Measurements from ENCODE around the gene DNAH6.
"Not testable (repeated sequence)": the region's sequence is repeated elsewhere in the genome, so short reads cannot be mapped to it uniquely, and the experiment has no call there.

The DNAH6 gene, protein sequence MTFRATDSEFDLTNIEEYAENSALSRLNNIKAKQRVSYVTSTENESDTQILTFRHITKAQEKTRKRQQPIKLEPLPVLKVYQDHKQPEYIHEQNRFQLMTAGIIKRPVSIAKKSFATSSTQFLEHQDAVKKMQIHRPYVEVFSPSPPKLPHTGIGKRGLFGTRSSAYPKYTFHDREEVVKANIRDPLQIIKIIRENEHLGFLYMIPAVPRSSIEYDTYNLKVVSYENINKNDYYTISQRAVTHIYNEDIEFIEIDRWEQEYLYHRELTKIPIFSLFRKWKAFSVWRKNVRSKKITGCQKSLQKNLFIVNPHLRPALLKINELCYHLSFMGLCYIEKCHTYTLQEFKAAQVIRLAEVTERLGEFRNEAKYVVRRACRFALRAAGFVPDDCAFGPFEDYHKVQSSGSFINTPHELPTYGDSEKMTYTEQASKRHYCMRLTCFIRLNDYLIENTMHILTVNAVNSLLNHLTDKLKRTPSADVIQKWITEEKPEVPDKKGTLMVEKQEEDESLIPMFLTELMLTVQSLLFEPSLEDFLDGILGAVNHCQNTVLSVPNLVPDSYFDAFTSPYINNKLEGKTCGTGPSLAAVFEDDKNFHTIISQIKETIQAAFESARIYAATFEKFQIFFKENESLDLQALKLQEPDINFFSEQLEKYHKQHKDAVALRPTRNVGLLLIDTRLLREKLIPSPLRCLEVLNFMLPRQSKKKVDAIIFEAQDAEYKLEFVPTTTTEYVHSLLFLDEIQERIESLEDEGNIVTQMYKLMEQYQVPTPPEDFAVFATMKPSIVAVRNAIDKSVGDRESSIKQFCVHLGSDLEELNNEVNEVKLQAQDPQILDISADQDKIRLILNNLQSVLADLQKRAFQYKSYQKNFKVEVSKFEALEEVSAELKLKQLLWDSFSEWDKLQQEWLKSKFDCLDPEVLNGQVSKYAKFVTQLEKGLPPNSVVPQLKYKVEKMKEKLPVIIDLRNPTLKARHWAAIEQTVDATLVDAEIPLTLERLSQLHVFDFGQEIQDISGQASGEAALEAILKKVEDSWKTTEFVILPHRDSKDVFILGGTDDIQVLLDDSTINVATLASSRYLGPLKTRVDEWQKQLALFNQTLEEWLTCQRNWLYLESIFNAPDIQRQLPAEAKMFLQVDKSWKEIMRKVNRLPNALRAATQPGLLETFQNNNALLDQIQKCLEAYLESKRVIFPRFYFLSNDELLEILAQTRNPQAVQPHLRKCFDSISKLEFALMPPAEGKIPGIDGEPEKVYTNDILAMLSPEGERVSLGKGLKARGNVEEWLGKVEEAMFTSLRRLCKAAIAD (N-terminal part only)

GRCh38 chr2:84516234-84516986, at the start of gene DNAH6:
DNAH6 (plus strand) TSS chr2:84516498; CDS start chr2:84517827, 1,329 bp downstream.
- DNase-seq, result peak; percentile 81 to 87

DNA sequence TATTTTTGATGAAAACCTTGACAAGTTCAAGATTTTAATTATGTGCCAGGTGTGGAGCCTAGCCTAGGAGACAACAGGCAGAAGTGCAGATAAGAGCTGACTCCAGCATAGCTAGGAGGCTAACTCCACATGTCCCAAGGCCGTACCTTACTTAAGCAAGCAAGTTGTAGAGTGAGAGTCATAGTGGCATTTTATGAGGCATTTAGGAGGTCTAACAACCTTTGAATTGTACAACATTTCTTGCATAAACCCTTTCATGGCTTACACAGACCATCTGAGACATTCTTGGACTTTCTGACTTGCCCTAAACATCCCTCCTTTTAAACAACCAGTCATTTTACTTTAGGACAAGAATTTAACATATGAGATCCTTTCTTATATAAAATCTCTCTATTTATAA, 48.9 kb upstream of the DNAH6 start:
- no peak for DNase-seq

DNA sequence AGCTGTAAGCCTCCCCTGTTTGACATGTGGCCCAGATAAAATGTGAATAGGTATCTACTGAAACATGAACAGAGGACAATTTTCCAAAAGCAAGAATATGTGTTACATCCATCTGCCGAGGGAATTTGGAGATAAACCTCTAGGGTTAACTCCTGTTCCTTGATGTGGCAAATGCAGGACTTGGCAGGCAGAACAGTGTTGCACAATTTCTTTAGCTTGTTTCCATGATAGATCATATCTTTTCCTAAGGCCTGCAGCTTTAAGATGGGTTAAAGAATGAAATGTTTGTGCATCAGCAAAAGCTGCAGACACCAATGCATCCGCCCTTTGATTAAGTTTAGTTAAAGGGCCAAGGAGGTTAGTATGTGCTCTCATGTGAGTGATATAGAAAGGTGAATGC, 43.9 kb upstream of the DNAH6 start:
- not testable (repeated sequence) for DNase-seq

- no peak for DNase-seq
Observed at GRCh38 chr2:84472856-84473565, 43.3 kb upstream of the DNAH6 start.

GRCh38 chr2:84474176-84474575, 42.1 kb upstream of the DNAH6 start:
- DNase-seq, result no peak

- no peak for DNase-seq
Observed at GRCh38 chr2:84477886-84478285, 38.4 kb upstream of the DNAH6 start.

- DNase-seq, result no peak
Observed at GRCh38 chr2:84478867-84479266, 37.4 kb upstream of the DNAH6 start.

GRCh38 chr2:84481702-84482101, 34.6 kb upstream of the DNAH6 start:
- peak; percentile 14 to 15 for DNase-seq

DNA sequence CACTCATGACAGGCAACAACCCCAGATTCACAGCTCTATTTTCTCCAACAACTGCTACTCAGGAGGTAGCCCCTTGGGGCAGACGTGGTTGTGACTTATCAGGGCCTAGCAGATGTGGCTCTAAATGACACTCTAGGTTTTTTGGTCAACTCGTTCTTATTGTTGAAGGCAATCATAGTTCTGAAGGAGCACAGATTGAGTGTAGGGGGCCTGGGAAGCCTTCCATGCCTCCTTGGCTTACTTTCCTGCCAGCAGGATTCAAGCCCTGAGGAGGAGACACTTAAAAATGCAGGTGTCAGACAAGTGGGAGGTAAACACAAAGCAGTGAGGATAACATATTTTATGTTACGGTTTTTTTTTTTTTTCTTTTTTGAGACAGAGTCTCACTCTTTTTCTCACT, 33.7 kb upstream of the DNAH6 start:
- DNase-seq, result no peak

- DNase-seq, result no peak
Observed at GRCh38 chr2:84483320-84483719, 33.0 kb upstream of the DNAH6 start.

DNA sequence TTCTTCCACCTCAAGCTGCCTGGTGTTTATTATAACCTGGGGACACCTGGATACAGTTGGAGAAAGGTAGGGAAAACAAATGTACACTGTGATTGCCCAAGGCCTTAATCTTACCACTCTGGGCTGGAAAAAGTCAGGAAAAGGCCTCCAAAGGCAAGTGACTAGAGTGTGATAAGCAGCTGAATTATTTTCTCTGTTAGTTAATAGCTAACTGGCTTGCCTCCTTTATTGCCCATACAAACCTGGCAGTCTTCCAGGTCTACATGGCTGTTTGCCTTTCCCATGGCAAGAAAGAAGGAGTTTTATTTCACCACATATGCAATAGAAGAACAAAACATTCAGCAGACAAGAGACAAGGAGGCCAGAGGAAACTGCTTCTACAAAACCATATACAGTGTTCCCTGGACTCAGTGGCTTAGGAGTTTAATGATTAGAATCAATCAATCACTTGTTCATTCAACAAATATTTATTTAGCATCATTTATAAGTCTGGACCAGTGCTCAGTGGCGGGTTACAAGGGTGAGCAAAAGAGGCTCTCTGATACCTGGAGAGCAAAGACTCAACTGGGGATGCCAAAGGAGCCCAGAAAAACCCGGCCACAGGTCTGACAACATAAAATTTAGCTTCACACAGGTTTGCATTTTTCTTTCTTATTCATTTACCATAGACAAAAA, 29.7 kb upstream of the DNAH6 start:
- no peak for DNase-seq

DNA sequence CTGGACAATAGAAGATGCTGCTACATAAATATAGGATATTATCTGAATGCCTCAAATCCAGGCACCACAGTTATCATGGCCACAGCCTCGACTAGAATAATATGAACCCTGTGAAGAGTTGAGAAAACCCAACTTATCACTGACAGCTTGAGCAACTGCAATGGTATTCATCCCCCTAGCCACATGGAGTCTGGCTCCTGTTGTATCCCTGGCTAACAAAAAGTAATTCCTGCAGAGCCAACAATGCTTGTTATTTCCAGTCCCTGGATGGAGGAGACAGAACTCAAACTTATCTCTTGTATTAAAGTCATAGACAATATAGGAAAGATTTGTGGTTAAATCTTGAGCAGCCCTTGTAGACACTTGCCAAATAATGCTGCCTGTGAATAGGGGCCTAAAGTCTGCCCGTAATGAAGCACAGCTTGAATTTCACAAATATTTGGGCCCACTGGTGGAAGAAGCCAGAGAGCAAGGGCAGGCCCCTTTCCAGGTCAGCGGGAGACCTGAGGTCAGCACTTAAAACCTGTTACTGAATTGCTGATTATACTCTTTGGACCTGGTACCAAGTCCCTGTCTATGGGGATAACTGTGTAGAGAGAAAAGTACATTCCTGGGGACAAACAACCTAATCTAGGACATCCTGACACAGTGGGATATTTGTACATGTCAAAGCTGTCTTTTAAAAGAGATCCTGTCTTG, 28.9 kb upstream of the DNAH6 start:
- DNase-seq, result no peak

DNA sequence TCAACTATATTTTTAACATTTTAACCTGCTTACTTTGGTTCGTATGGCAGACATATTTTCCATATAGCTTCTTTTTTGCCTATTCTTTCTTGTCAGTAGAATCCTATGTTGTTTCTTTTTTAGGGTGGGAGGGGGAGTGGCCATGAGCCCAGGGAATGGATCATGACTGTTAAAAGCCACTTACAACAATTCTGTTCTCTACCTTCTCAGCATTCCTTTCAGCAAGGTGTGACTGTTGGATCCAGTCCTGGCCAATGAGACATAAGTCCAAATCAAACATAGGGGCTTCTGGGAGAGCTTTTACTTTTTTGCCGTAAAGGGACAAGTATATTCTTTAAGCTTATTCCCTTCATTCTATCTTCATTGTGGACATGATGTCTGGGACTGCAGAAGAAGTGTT, 25.0 kb upstream of the DNAH6 start:
- DNase-seq, result no peak

DNA sequence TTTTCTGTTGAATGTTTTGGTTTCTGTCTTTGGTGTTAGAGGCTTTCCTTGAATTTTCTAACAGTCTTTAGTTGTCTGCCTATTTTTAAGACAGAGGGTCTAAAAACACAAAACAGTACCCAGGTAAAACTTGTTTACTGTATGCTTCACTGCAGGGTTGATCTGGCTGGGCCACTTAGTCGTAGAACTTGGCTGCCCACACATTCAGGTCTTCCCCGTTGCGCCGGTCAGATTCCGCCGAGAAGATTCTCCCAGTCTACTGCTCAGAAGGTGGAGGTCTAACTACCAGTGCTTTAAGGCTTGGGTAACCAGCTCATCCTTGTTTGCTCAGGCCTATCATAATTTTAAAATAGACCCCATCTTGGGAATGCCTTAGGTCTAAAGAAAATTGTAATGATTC, 24.6 kb upstream of the DNAH6 start:
- DNase-seq, result no peak

- DNase-seq, result no peak
Observed at GRCh38 chr2:84492571-84492970, 23.7 kb upstream of the DNAH6 start.

DNA sequence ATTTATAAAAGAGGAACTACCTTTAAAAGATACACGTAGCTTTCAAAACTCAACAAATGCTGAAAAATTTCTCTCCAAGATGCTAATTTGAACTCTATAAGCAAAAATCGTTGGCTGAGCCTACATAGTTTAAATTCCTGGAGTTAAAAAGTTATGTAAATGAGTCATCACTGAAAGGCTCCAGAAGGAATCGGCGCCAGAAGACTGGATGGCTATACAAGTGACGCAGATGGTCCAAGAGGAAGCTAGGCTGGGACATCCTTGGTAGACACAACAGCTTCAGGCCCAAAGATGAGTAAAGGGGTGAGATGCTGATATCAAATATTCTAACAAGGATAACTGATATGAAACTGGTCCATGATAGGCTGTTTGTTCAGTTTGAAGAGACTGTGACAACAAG, 22.8 kb upstream of the DNAH6 start:
- no peak for DNase-seq

- no peak for DNase-seq
Observed at GRCh38 chr2:84494070-84494469, 22.2 kb upstream of the DNAH6 start.

DNA sequence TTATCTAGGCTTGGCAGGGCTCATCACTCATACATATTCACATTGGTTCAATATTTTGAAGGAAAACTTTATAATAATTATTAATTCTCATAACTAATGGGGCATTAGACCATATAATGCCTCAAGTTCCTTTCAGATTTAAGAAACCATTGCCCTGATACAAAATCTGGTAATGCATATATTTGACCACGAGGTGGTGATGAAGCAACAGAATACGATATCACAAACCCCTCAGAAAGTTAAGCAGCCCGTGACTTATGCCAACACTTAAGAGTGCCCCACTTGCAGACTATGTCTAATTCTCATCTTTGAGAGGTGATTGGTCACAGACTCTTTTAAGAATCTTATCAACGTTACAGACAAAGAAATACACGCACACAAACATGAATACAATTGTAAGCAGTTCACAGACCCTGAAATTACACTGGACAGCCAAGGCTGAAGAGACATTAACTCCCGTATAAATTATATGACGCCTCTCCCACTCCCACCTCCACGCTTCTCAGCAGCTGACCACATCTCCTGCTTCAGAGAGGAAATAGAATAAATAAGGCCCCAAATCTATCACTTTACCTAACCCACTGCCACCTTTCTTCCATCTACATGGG, 20.7 kb upstream of the DNAH6 start:
- no peak for DNase-seq

GRCh38 chr2:84496386-84496785, 19.9 kb upstream of the DNAH6 start:
- DNase-seq, result no peak

DNA sequence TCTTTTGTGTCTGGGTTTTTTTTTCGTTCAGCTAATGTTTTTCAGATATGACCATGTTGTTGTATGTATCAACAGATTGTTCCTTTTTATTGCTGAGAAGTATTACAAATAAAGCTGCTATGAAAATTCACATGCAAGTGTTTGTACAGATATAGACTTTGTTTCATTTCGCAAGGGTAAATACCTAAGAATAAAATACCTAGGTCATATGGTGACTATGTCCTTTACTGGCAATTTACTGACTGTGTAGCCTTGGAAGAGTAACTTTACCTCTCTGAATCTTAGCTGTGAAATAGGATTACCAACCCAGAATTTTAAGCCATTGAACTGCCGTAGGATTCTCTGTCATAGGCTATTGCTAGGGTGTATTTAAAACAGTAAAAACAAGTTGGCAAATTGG, 19.0 kb upstream of the DNAH6 start:
- DNase-seq, result no peak
